ENCODE results near the gene TMEM39B.
"Not testable (repeated sequence)": the region's sequence is repeated elsewhere in the genome, so short reads cannot be mapped to it uniquely, and the experiment has no call there.

The TMEM39B gene

GRCh38 chr1:32111040-32111623 lies 38.4 kb downstream of the TMEM39B start:
- DNase-seq (ENCODE audit: insufficient read length, low spot score) (no peak), FAIRE-seq (no peak)

GRCh38 chr1:32111789-32112188 lies 39.0 kb downstream of the TMEM39B start:
- DNase-seq (ENCODE audit: insufficient read length, low spot score), result no peak

GRCh38 chr1:32112806-32113375 lies 40.2 kb downstream of the TMEM39B start:
- no peak for DNase-seq (ENCODE audit: insufficient read length, low spot score)
- FAIRE-seq, result no peak

More at GRCh38 chr1:32111789-32112188, 39.0 kb downstream of the TMEM39B start:
- no peak for FAIRE-seq

GRCh38 chr1:32113436-32113835 lies 40.7 kb downstream of the TMEM39B start:
- not testable (repeated sequence) for FAIRE-seq

GRCh38 chr1:32114420-32114819 lies 41.7 kb downstream of the TMEM39B start:
- FAIRE-seq (no peak), DNase-seq (ENCODE audit: insufficient read length, low spot score) (no peak)

More at GRCh38 chr1:32113436-32113835, 40.7 kb downstream of the TMEM39B start:
- not testable (repeated sequence) for DNase-seq (ENCODE audit: insufficient read length, low spot score)

GRCh38 chr1:32115496-32115895 lies 42.8 kb downstream of the TMEM39B start:
- FAIRE-seq, result no peak

GRCh38 chr1:32116531-32116930 lies 43.8 kb downstream of the TMEM39B start:
- no peak for FAIRE-seq
- DNase-seq (ENCODE audit: insufficient read length, low spot score), result no peak

More at GRCh38 chr1:32115496-32115895, 42.8 kb downstream of the TMEM39B start:
- DNase-seq (ENCODE audit: insufficient read length, low spot score), result no peak

- DNase-seq (ENCODE audit: insufficient read length, low spot score), result no peak
- FAIRE-seq, result no peak
These were observed 49.4 kb downstream of the TMEM39B start for GRCh38 chr1:32122151-32122550.

- FAIRE-seq; DNase-seq (ENCODE audit: insufficient read length, low spot score): not testable (repeated sequence)
These were observed 50.6 kb downstream of the TMEM39B start for GRCh38 chr1:32123361-32123760.

- DNase-seq (ENCODE audit: insufficient read length, low spot score) (no peak), FAIRE-seq (no peak)
These were observed 52.6 kb downstream of the TMEM39B start for GRCh38 chr1:32125313-32125712.

- DNase-seq (ENCODE audit: insufficient read length, low spot score) (no peak), FAIRE-seq (no peak)
These were observed 54.0 kb downstream of the TMEM39B start for GRCh38 chr1:32126770-32127169.

GRCh38 chr1:32127409-32128198 lies 54.9 kb downstream of the TMEM39B start:
- DNase-seq (ENCODE audit: insufficient read length, low spot score) (no peak), FAIRE-seq (no peak)

GRCh38 chr1:32128479-32128878 lies 55.7 kb downstream of the TMEM39B start:
- FAIRE-seq, result no peak
- no peak for DNase-seq (ENCODE audit: insufficient read length, low spot score)

- no peak for DNase-seq (ENCODE audit: insufficient read length, low spot score)
- no peak for FAIRE-seq
These were observed 56.2 kb downstream of the TMEM39B start for GRCh38 chr1:32128964-32129363.

- FAIRE-seq; DNase-seq (ENCODE audit: insufficient read length, low spot score): not testable (repeated sequence)
These were observed 61.2 kb downstream of the TMEM39B start for GRCh38 chr1:32133950-32134280.

- no peak for DNase-seq (ENCODE audit: insufficient read length, low spot score)
- FAIRE-seq, result no peak
These were observed 64.4 kb downstream of the TMEM39B start for GRCh38 chr1:32137111-32137510.

GRCh38 chr1:32138965-32139364 lies 66.2 kb downstream of the TMEM39B start:
- DNase-seq (ENCODE audit: insufficient read length, low spot score) (peak; percentile 51), FAIRE-seq (no peak)

- DNase-seq (ENCODE audit: insufficient read length, low spot score) (no peak), FAIRE-seq (no peak)
These were observed 69.9 kb downstream of the TMEM39B start for GRCh38 chr1:32142446-32143301.

GRCh38 chr1:32143302-32143695 lies 70.6 kb downstream of the TMEM39B start:
- not testable (repeated sequence) for FAIRE-seq

GRCh38 chr1:32144033-32144432 lies 71.3 kb downstream of the TMEM39B start:
- DNase-seq (ENCODE audit: insufficient read length, low spot score), result no peak
- no peak for FAIRE-seq

More at GRCh38 chr1:32143302-32143695, 70.6 kb downstream of the TMEM39B start:
- not testable (repeated sequence) for DNase-seq (ENCODE audit: insufficient read length, low spot score)

- not testable (repeated sequence) for DNase-seq (ENCODE audit: insufficient read length, low spot score); FAIRE-seq
These were observed 75.1 kb downstream of the TMEM39B start for GRCh38 chr1:32147799-32148198.
